ENCODE results near the gene STXBP6.
"Not testable (repeated sequence)": the region's sequence is repeated elsewhere in the genome, so short reads cannot be mapped to it uniquely, and the experiment has no call there.

STXBP6 gene

DNA sequence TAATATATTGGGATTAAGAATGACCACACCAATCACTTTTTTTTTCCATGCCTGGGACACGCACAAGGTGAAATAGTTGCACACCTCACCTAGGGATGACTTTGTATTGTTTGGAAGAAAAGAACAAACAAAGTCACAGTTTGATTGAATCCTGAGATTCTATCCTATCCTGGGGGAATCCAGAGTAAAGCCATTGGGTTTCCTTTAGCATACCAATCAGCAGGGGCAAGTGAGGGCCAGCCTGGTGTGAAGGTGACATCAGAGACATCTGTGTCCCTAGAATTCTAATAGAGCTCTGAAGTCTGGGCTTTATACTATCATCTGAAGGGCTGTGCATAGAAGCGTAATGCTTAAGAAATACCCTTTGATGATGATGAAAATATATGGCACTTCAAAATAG, 199.9 kb downstream of the STXBP6 start:
- DNase-seq, result no peak

DNA sequence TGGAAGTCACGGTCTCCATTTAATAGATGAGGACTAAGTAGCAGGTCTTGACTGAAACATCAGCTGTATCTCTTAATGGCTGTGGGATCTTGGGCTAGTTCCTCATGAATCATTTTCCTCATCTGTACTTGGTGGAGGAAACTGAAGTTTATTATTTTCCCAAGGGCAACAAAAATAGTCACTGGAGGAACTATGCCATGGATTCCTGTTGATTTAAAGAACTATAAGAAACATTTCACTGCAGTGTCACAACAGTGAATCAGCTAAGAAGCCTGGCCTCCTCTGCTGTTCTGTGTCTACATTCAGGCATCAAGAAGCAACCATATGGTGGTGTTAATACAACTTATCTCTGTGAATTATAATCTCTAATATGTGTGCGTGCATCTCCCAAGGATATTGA, 200.5 kb downstream of the STXBP6 start:
- DNase-seq, result peak; percentile 61

GRCh38 chr14:24848102-24848790, 201.7 kb downstream of the STXBP6 start:
- peak; percentile 66 for DNase-seq

GRCh38 chr14:24847568-24848095, 202.3 kb downstream of the STXBP6 start:
- no peak for DNase-seq

DNA sequence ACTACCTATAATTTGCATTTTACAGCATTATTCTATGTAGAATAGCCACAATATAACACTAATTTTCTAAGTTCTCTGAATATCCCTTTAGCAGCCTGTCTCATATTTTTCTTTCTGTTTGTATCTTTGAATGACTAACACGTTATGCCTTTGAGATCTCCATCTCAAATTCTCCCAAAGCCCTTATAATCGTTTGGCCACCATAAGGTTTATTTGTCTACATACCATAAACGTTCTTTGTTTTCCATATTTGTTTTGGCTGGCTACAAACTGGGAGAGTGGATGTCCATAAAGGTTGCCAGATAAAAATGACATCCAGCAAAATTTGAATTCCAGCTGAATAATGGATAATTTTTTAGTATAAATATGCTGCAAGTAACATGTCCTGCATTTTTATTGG, 203.7 kb downstream of the STXBP6 start:
- DNase-seq, result no peak

GRCh38 chr14:24845851-24846250, 204.1 kb downstream of the STXBP6 start:
- DNase-seq, result no peak

DNA sequence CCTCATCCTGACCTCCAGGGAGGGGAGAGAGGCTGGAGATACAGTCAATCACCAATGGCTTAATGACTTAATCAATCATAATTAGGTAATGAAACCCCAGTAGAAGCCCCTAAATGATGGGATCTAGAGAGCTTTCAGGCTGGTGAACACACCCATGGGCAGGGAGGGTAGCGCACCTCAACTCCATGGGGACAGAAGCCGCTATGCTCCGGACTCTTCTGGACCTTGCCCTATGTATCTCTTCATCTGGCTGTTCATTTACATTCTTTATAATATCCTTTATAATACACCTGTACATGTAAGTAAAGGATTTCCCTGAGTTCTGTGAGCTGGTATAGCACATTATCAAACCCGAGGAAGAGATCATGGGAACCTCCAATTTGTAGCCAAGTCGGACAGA, 205.9 kb downstream of the STXBP6 start:
- DNase-seq, result no peak

GRCh38 chr14:24843494-24843893, 206.5 kb downstream of the STXBP6 start:
- DNase-seq, result no peak

DNA sequence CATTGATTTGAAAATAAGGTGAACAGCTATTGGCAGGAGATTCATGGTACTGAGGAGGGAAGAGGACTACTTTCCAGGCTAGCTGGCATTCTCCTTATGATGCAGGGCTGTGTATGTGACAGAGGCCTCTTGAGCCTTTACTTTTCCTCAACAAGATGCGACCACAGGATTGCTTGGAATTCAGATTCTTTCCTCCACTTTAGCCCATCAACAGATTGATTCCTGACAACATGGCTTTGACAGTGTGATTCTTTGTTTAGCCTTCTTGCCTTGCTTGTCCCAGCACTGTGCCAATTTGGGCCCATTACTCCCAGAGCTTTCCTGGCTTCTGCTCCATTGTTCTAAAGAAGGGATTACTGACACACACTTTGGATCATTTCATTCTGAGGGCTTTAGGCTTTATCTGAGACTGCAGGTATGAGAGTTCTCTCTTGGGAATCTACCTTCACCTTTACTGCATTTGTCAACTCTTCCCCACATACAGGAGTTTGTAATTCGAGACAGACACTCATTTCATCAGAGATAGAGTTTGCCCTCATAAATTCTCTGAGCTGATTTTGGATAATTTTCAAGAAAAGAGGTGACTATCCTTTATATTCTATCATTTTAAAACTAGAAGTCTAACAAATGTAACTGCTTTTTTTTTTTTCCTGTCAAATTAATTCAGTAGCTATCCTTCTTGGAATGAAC, 209.6 kb downstream of the STXBP6 start:
- peak; percentile 66 for DNase-seq

GRCh38 chr14:24839617-24840203, 210.2 kb downstream of the STXBP6 start:
- DNase-seq, result no peak

DNA sequence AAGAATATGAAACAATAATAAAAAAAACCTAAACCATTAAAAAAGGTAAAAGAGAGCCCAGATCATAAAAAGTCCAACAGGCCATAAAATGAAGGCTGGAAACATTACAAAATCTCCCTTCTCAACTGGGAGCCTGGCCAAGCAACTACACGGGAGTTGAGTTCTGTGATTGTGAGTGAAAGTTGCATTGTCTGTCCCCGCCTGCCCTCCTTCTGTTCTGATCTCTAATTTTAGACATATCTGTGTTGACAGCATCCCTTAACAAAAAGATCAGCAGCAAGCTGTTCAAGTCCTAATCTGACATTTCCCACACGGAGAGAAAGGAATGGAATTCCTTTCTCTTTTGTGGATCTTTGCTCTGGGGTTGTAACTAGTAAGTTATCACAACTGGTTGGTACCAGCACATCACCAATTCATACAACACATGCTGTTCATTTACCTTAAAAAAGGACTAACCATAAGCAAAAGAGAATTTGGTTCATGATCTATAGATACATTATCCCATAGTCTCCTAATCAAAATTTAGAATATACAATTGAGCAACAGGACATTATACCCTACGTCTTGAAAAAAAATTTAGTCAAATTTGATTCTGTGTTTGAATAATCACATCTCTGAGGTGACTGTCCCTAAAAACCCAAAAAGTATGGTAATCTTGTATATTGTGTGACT, 210.9 kb downstream of the STXBP6 start:
- DNase-seq, result peak; percentile 50

GRCh38 chr14:24837280-24838046, 212.5 kb downstream of the STXBP6 start:
- peak; percentile 54 for DNase-seq

- DNase-seq, result not testable (repeated sequence)
Observed at GRCh38 chr14:24836324-24836723, 213.6 kb downstream of the STXBP6 start.

DNA sequence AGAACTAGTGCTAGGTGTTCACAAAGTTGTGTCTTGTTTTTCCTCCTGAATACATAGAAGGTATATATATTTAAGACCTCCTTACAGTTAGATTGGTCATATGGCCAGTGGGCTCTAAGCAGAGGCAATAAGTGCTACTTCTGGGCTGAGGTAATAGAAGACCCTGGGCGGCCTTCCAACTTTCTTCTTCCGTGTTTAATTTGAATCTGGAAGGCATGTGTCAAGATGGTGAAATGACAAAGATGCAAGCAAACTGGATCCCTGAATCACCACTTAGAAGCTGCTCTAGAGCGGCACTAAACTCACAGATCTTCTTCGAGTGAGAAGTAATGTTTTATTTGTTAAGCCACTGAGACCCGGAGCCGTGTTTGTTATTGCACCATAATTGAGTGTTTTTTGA, 215.0 kb downstream of the STXBP6 start:
- peak; percentile 46 for DNase-seq

- no peak for DNase-seq
Observed at GRCh38 chr14:24833385-24833784, 216.6 kb downstream of the STXBP6 start.

- DNase-seq, result no peak
Observed at GRCh38 chr14:24831677-24832076, 218.3 kb downstream of the STXBP6 start.

DNA sequence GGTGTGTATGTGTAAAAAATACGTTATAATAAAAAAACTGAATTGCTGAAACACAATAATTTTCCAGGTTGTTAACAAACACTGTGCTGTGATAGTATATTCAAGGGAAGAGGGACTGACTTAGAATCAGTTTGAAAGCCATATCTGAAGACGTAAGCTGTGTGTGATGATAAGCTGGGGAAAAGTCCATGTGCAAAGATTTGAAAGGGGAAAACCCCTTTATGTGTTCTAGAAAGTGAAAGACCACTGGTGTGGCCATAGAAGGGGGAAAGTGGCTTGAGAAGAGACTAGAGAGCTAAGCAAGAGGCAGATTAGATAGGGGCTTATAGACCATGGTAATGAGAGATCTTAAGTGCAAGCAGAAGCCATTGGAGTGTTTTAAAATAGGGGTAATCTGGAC, 220.1 kb downstream of the STXBP6 start:
- DNase-seq, result no peak

- peak; percentile 24 for DNase-seq
Observed at GRCh38 chr14:24828486-24828885, 221.5 kb downstream of the STXBP6 start.

DNA sequence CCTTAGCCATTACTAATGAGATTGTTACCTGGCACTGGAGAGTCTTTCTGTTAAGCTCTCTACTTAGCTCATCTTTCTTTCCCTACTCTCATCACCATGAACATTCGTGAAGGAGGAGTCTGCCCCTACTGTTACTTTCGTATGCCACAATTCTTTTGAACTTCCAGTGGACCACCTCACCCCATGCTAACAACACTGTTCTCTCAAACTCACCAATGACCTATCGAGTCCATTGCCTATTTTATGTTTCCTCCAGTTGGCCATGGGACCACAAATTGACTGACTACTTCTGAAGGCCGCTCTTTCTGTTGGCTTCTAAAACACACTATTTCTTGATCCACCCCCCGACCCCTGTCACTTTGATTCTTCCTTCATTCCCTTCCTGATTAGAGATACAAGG, 223.6 kb downstream of the STXBP6 start:
- no peak for DNase-seq

- no peak for DNase-seq
Observed at GRCh38 chr14:24820616-24821015, 229.3 kb downstream of the STXBP6 start.

DNA sequence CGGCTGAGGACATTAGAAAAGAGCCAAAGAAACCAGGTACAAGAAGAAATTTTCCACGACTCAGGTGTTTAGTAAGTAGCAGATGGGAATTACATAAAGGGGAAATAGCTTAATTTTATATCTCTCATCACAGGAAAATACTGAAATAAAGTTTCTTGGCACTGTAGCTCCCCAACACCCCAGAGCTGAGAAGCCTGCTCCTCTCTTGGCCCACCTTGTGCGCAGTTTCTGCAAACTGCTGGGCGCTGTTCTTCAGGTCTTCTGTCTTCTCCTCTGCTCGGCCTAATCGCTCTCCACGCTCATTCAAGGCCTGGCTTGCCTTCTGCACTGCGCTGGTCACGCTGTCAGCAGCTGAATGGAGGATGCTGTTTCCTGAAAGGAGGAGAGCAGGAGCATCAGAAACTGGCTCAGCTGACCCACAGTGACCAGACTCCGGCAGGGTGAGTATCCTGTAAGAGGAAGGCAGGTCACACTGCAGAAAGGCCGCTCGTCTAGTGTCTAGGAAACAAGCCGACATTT, 231.1 kb downstream of the STXBP6 start:
- DNase-seq, result no peak

GRCh38 chr14:24818058-24818822, 231.7 kb downstream of the STXBP6 start:
- no peak for DNase-seq

Measured in fibroblast of skin of right quadriceps (primary cell).